ENCODE measurements around the gene SIX1.

GRCh38 chr14:60651796-60652673, 2.8 kb upstream of the SIX1 start:
- TF ChIP-seq ZNF549 (tag by site-specific recombination; IDR thresholded peaks at IDR 0.05) = no peak
- TF ChIP-seq SCRT1 (tag by site-specific recombination; IDR thresholded peaks at IDR 0.05; ENCODE audit: borderline replicate concordance) = no peak
- no peak for TF ChIP-seq CTCF (tag by site-specific recombination; IDR thresholded peaks at IDR 0.05)
- no peak for TF ChIP-seq ZNF202 (tag by site-specific recombination; IDR thresholded peaks at IDR 0.05; ENCODE audit: borderline replicate concordance)
